ENCODE measurements around the gene ZNF774.
A peak's percentile ranks its signal among the peaks of the same experiment; 100 is the strongest.

The ZNF774 gene

DNA sequence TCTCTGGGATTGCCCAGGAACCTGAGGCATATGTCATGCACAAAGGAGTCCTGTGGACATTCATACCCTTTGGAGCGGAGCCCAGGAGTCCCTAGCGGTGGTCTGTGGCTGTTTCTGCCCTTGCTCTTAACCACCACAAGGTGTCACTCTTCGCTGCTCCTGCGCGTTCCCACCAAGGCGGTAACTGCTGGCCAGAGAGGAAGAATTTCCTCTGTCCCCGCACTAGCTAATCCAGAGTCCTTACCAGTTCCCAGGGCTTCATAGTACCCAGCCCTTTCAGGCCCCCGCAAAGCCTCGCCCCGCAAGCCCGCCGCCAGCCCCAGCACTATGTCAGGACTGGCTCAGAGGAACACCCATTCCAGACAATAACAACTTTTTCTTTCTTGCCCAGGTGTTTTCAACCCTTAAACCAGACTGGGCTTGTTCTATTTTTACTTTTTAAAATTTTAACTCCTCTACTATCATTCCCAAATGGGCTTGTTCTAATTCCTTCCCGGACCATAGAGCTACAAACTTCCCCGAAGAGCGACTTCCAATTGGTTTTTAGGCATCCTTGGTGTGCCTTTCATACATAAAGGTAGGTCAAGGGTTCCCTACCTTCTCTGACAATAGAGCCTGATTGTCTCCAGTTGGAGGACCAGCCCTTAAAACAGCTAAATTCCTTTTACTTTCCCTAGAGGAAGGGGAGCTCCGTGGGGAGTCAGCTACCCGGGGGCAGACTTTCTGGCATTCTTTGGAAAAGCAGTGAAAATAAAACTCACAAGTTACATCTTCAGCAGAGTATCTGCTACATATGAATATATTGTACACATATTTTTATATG lies 31.8 kb upstream of the ZNF774 start:
- Histone ChIP-seq H3K9me3 (ENCODE audit: severe bottlenecking) (no peaks in the 10 kb centered on the region), H3K27me3 (ENCODE audit: insufficient read depth, poor library complexity, severe bottlenecking) (no peaks in the 10 kb centered on the region), H3K4me3 (ENCODE audit: severe bottlenecking) (no peak overlapping the region), H3K4me1 (ENCODE audit: insufficient read depth, poor library complexity, severe bottlenecking) (peaks cover 13% of the 10 kb centered on the region), H3K36me3 (ENCODE audit: low read depth) (no peaks in the 10 kb centered on the region), H3K27ac (ENCODE audit: poor library complexity, severe bottlenecking) (peak overlapping the region; percentile 28)
- ATAC-seq (ENCODE audit: low read depth) (peak; percentile 97), DNase-seq (ENCODE audit: low spot score) (peak; percentile 89)
- TF ChIP-seq, protein P1, sequence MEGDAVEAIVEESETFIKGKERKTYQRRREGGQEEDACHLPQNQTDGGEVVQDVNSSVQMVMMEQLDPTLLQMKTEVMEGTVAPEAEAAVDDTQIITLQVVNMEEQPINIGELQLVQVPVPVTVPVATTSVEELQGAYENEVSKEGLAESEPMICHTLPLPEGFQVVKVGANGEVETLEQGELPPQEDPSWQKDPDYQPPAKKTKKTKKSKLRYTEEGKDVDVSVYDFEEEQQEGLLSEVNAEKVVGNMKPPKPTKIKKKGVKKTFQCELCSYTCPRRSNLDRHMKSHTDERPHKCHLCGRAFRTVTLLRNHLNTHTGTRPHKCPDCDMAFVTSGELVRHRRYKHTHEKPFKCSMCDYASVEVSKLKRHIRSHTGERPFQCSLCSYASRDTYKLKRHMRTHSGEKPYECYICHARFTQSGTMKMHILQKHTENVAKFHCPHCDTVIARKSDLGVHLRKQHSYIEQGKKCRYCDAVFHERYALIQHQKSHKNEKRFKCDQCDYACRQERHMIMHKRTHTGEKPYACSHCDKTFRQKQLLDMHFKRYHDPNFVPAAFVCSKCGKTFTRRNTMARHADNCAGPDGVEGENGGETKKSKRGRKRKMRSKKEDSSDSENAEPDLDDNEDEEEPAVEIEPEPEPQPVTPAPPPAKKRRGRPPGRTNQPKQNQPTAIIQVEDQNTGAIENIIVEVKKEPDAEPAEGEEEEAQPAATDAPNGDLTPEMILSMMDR (IDR thresholded peaks at IDR 0.05; ENCODE audit: poor library complexity, severe bottlenecking): peak; percentile 100

DNA sequence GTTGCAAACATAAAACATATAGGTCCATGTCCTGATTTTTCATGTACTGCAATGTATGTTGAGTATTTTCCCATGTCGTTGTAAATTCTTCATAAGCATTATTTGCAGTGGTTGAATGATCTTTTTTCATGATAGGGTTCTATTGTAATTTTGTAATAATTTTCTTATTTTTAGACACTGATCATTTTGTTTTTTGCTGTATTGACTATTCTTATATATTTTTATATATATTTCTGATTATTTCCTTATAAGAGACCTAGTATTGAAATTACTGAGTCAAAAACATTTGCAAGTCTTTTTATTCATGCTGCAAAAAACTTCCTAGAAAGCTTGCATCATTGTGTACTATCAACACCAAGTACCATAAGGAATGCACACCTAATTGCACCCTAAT lies 31.2 kb upstream of the ZNF774 start:
- TF ChIP-seq, protein P1 (IDR thresholded peaks at IDR 0.05; ENCODE audit: poor library complexity, severe bottlenecking): no peak

DNA sequence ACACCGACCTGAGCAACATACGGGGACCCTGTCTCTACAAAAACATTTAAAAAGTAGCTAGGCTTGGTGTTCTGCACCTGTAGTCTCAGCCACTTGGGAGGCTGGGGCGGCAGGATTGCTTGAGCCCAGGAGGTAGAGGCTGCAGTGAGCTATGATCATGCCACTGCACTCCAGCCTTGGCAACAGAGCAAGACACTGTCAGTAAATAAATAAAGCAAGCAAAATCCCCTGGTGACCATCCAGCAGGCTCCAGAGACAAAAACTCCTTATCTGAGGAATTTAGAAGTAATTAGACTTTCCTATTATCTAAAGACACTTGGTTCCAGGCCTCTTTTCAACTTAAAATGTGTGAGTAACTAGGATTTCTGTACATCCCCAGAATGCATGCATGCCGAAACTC lies 29.5 kb upstream of the ZNF774 start:
- no peak overlapping the region for H3K27ac ChIP-seq (ENCODE audit: poor library complexity, severe bottlenecking)
- no peak for ATAC-seq (ENCODE audit: low read depth)

More for the DNA sequence above, 31.2 kb upstream of the ZNF774 start:
- no peaks in the 10 kb centered on the region for H3K36me3 ChIP-seq (ENCODE audit: low read depth)
- ATAC-seq (ENCODE audit: low read depth) (no peak), DNase-seq (ENCODE audit: low spot score) (no peak)
- H3K4me1 ChIP-seq (ENCODE audit: insufficient read depth, poor library complexity, severe bottlenecking): peaks cover 7% of the 10 kb centered on the region
- H3K4me3 ChIP-seq (ENCODE audit: severe bottlenecking): no peak overlapping the region
- no peaks in the 10 kb centered on the region for H3K27me3 ChIP-seq (ENCODE audit: insufficient read depth, poor library complexity, severe bottlenecking)
- H3K27ac ChIP-seq (ENCODE audit: poor library complexity, severe bottlenecking): peak overlapping the region; percentile 28
- H3K9me3 ChIP-seq (ENCODE audit: severe bottlenecking): no peaks in the 10 kb centered on the region

DNA sequence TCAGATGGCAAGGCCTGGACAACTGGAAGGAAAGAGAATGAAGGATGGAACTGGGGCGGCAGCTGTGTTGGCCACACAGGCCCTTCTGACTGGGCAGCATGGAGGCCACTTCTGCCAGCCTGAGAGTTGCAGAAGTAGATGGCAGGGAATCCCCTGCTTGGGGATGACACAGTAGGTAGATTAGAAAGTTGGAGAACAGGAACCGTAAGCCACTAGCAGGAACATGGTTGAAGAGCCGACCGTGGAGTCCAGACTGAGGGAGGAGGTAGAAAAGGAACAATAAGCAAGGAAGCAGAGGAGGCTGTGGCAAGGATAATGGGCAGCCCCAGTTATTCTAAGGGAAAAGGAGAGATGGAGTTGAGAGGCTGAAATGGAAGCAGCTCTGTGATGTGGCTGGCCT lies 26.4 kb upstream of the ZNF774 start:
- H3K36me3 ChIP-seq (ENCODE audit: low read depth): no peaks in the 10 kb centered on the region
- no peak overlapping the region for H3K4me3 ChIP-seq (ENCODE audit: severe bottlenecking)
- no peak for ATAC-seq (ENCODE audit: low read depth)
- no peaks in the 10 kb centered on the region for H3K4me1 ChIP-seq (ENCODE audit: insufficient read depth, poor library complexity, severe bottlenecking)
- no peak overlapping the region for H3K27ac ChIP-seq (ENCODE audit: poor library complexity, severe bottlenecking)
- no peak for DNase-seq (ENCODE audit: low spot score)
- H3K9me3 ChIP-seq (ENCODE audit: severe bottlenecking): no peaks in the 10 kb centered on the region
- H3K27me3 ChIP-seq (ENCODE audit: insufficient read depth, poor library complexity, severe bottlenecking): no peaks in the 10 kb centered on the region
- TF ChIP-seq, protein P1 (IDR thresholded peaks at IDR 0.05; ENCODE audit: poor library complexity, severe bottlenecking): no peak

More for the DNA sequence above, 29.5 kb upstream of the ZNF774 start:
- DNase-seq (ENCODE audit: low spot score): peak; percentile 13
- H3K36me3 ChIP-seq (ENCODE audit: low read depth): no peaks in the 10 kb centered on the region
- no peaks in the 10 kb centered on the region for H3K9me3 ChIP-seq (ENCODE audit: severe bottlenecking)
- H3K27me3 ChIP-seq (ENCODE audit: insufficient read depth, poor library complexity, severe bottlenecking): no peaks in the 10 kb centered on the region
- H3K4me3 ChIP-seq (ENCODE audit: severe bottlenecking): no peak overlapping the region
- TF ChIP-seq, protein P1 (IDR thresholded peaks at IDR 0.05; ENCODE audit: poor library complexity, severe bottlenecking): no peak
- H3K4me1 ChIP-seq (ENCODE audit: insufficient read depth, poor library complexity, severe bottlenecking): peaks cover 6% of the 10 kb centered on the region

DNA sequence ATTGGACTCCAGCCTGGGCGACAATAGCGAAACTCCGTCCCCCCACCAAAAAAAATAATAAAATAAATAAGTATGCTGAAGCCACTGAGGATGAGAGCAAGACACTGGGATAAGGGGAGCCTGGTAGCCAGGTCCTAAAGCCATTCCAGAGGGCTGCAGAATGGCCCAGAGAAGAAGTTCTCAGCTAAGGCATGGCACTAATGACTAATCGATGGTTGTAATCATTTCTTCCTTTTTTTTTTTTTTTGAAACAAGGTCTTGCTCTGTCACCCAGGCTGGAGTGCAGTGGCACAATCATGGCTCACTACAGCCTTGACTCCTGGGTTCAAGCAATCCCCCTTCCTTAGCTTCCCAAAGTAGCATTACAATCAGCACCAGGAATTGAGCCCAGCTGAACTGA lies 25.6 kb upstream of the ZNF774 start:
- H3K4me3 ChIP-seq (ENCODE audit: severe bottlenecking): no peak overlapping the region
- TF ChIP-seq, protein P1 (IDR thresholded peaks at IDR 0.05; ENCODE audit: poor library complexity, severe bottlenecking): no peak
- DNase-seq (ENCODE audit: low spot score) (no peak), ATAC-seq (ENCODE audit: low read depth) (no peak)
- H3K36me3 ChIP-seq (ENCODE audit: low read depth): no peaks in the 10 kb centered on the region
- no peak overlapping the region for H3K27ac ChIP-seq (ENCODE audit: poor library complexity, severe bottlenecking)
- H3K27me3 ChIP-seq (ENCODE audit: insufficient read depth, poor library complexity, severe bottlenecking): no peaks in the 10 kb centered on the region
- no peaks in the 10 kb centered on the region for H3K4me1 ChIP-seq (ENCODE audit: insufficient read depth, poor library complexity, severe bottlenecking)
- H3K9me3 ChIP-seq (ENCODE audit: severe bottlenecking): no peaks in the 10 kb centered on the region

All from RWPE2 (cell line).